ENCODE results near the gene GOLGA8K.
"Not testable (repeated sequence)": the region's sequence is repeated elsewhere in the genome, so short reads cannot be mapped to it uniquely, and the experiment has no call there.

DNA sequence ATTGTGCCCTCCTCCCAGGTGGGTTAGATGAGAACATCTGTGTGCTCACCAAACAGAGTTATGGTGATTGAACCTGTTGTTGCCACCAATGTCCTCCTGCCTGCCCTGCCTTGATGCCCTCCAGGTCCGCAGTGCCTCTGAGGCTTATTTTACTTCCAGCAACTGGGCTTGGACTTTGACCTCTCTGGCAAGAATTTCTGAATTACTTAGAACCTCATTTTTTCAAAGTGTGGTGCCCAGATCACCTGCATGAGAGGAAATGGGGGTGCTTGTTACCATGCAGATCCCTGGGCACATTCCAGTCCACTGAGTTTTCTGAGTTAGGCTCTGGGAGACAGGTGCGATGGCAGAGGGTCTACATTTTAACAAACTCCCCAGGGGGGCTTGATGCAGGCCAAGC is 33.0 kb downstream of the GOLGA8K start:
- not testable (repeated sequence) for TF ChIP-seq EZH2 (IDR thresholded peaks at IDR 0.05; ENCODE audit: low read length, missing control alignments)
- TF ChIP-seq, protein P1, sequence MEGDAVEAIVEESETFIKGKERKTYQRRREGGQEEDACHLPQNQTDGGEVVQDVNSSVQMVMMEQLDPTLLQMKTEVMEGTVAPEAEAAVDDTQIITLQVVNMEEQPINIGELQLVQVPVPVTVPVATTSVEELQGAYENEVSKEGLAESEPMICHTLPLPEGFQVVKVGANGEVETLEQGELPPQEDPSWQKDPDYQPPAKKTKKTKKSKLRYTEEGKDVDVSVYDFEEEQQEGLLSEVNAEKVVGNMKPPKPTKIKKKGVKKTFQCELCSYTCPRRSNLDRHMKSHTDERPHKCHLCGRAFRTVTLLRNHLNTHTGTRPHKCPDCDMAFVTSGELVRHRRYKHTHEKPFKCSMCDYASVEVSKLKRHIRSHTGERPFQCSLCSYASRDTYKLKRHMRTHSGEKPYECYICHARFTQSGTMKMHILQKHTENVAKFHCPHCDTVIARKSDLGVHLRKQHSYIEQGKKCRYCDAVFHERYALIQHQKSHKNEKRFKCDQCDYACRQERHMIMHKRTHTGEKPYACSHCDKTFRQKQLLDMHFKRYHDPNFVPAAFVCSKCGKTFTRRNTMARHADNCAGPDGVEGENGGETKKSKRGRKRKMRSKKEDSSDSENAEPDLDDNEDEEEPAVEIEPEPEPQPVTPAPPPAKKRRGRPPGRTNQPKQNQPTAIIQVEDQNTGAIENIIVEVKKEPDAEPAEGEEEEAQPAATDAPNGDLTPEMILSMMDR (conservative IDR thresholded peaks at IDR 0.05 in 1 of 2, IDR thresholded peaks at IDR 0.05 in 1 of 2; ENCODE audit: low read depth in 1 of 2, low read length in 2 of 2) = not testable (repeated sequence)
